HG02943 (cell line): ENCODE measurements around the gene SYK.
A peak's percentile ranks its signal among the peaks of the same experiment; 100 is the strongest.

Source experiments
- ATAC-seq: cut with Tn5 transposase; IDR thresholded peaks from one replicate; pipeline ENCODE4 v1.9.1; 2021; ENCODE audit warnings: mild to moderate bottlenecking, low read depth, moderate library complexity; ENCODE audit not compliant: unreplicated experiment

The SYK gene

GRCh38 chr9:90899287-90899686 lies 97.7 kb downstream of the SYK start:
- no peak for ATAC-seq

- no peak for ATAC-seq
Measured at GRCh38 chr9:90900130-90900529, 98.5 kb downstream of the SYK start.

- ATAC-seq: no peak
Measured at GRCh38 chr9:90901933-90902332, 100.3 kb downstream of the SYK start.

- ATAC-seq: no peak
Measured at GRCh38 chr9:90903766-90904424, 102.3 kb downstream of the SYK start.

- no peak for ATAC-seq
Measured at GRCh38 chr9:90904706-90905478, 103.3 kb downstream of the SYK start.

- ATAC-seq: no peak
Measured at GRCh38 chr9:90905822-90906221, 104.2 kb downstream of the SYK start.

- ATAC-seq: no peak
Measured at GRCh38 chr9:90906316-90907055, 104.9 kb downstream of the SYK start.

- no peak for ATAC-seq
Measured at GRCh38 chr9:90907056-90907445, 105.4 kb downstream of the SYK start.

- no peak for ATAC-seq
Measured at GRCh38 chr9:90907790-90908189, 106.2 kb downstream of the SYK start.

- ATAC-seq: no peak
Measured at GRCh38 chr9:90909225-90909624, 107.6 kb downstream of the SYK start.

- ATAC-seq: no peak
Measured at GRCh38 chr9:90909747-90910283, 108.2 kb downstream of the SYK start.

- no peak for ATAC-seq
Measured at GRCh38 chr9:90914196-90914595, 112.6 kb downstream of the SYK start.

GRCh38 chr9:90914868-90915483 lies 113.4 kb downstream of the SYK start:
- ATAC-seq: peak; percentile 75

GRCh38 chr9:90915693-90916092 lies 114.1 kb downstream of the SYK start:
- ATAC-seq: no peak

GRCh38 chr9:90916147-90916734 lies 114.6 kb downstream of the SYK start:
- no peak for ATAC-seq

- no peak for ATAC-seq
Measured at GRCh38 chr9:90919883-90920282, 118.3 kb downstream of the SYK start.

GRCh38 chr9:90921104-90921503 lies 119.5 kb downstream of the SYK start:
- no peak for ATAC-seq

- no peak for ATAC-seq
Measured at GRCh38 chr9:90921969-90922368, 120.3 kb downstream of the SYK start.

GRCh38 chr9:90925581-90926257 lies 124.1 kb downstream of the SYK start:
- no peak for ATAC-seq

GRCh38 chr9:90926936-90927335 lies 125.3 kb downstream of the SYK start:
- no peak for ATAC-seq
